K562 (cell line): ENCODE measurements around the gene GVQW3. TPM values are rescaled to one million over a fixed set of nuclear protein-coding genes. Genes with fewer than 3 reads are reported as not detected.

ENCODE experiments used
- AFF4 ChIP-seq: sonication (generic); formaldehyde crosslinking; IDR thresholded peaks from 2 replicates; pipeline ENCODE4 v1.8.0; 2023; ENCODE audit warnings: mild to moderate bottlenecking, missing genetic modification reagents
- BRF2 ChIP-seq: IDR thresholded peaks from 3 replicates; pipeline ENCODE4 v1.6.1; 2011; ENCODE audit warnings: borderline replicate concordance, mild to moderate bottlenecking; ENCODE audit not compliant: insufficient read length, insufficient read depth
- CBFB ChIP-seq: sonication (generic); formaldehyde crosslinking; IDR thresholded peaks from 2 replicates; pipeline ENCODE4 v1.4.0; 2020; ENCODE audit warnings: mild to moderate bottlenecking, missing genetic modification reagents
- ETS1 ChIP-seq: conservative IDR thresholded peaks from 2 replicates; pipeline ENCODE4 v1.6.1; 2011; ENCODE audit warnings: low read depth, mild to moderate bottlenecking, low read length; ENCODE audit not compliant: control insufficient read depth
- HBP1 ChIP-seq: fragments of 450-650 bp; formaldehyde crosslinking; IDR thresholded peaks from 2 replicates; pipeline ENCODE4 v1.4.0; 2022; ENCODE audit warnings: missing genetic modification characterization
- HDAC2 ChIP-seq: fragments of 450-650 bp; IDR thresholded peaks from 2 replicates; pipeline ENCODE4 v1.6.1; 2016; ENCODE audit warnings: mild to moderate bottlenecking
- HDGF ChIP-seq: fragments of 450-650 bp; IDR thresholded peaks from 2 replicates; pipeline ENCODE4 v1.6.1; 2016
- HIVEP1 ChIP-seq: fragments of 250-450 bp; sonication (Bioruptor Pico); IDR thresholded peaks from 2 replicates; pipeline ENCODE4 v1.4.0; 2020; ENCODE audit warnings: mild to moderate bottlenecking
- KDM5B ChIP-seq: fragments of 200-600 bp; sonication (generic); IDR thresholded peaks from 2 replicates; pipeline ENCODE4 v1.6.1; 2012; ENCODE audit warnings: low read depth, mild to moderate bottlenecking, moderate library complexity, low read length, control low read depth, inconsistent platforms; ENCODE audit not compliant: insufficient replicate concordance
- KHSRP ChIP-seq: fragments of 450-650 bp; IDR thresholded peaks from 2 replicates; pipeline ENCODE4 v1.6.1; 2017
- NBN ChIP-seq: fragments of 450-650 bp; IDR thresholded peaks from 2 replicates; pipeline ENCODE4 v1.6.1; 2016; ENCODE audit warnings: low read depth, mild to moderate bottlenecking
- PML ChIP-seq: IDR thresholded peaks from 2 replicates; pipeline ENCODE4 v1.6.1; 2012; ENCODE audit warnings: low read length, inconsistent platforms
- SETDB1 ChIP-seq: IDR thresholded peaks from one replicate; pipeline ENCODE4 v1.6.1; 2012; ENCODE audit warnings: low read length, control low read depth, inconsistent platforms
- TSHZ1 ChIP-seq: fragments of 250-450 bp; sonication (Bioruptor Pico); IDR thresholded peaks from 2 replicates; pipeline ENCODE4 v1.4.0; 2020; ENCODE audit warnings: mild to moderate bottlenecking, moderate library complexity
- ZFP30 ChIP-seq: fragments of 250-450 bp; sonication (Bioruptor Pico); IDR thresholded peaks from 2 replicates; pipeline ENCODE4 v1.8.0; 2022; ENCODE audit warnings: moderate library complexity, mild to moderate bottlenecking, inconsistent platforms, borderline replicate concordance
- ZNF263 ChIP-seq: sonication (generic); formaldehyde crosslinking; IDR thresholded peaks from 2 replicates; pipeline ENCODE4 v1.8.0; 2022; ENCODE audit warnings: mild to moderate bottlenecking, missing genetic modification reagents, borderline replicate concordance
- ZNF57 ChIP-seq: fragments of 450-650 bp; formaldehyde crosslinking; IDR thresholded peaks from 2 replicates; pipeline ENCODE4 v1.4.0; 2020; ENCODE audit warnings: mild to moderate bottlenecking, moderate library complexity
- polyA plus RNA-seq, 8 experiments: library from polyadenylated mRNA; depleted of rRNA in 4 of 8; stranded (reverse) in 5 of 8; unstranded in 3 of 8; fragments of >200 nt; fragmentation: Nextera tagmentation in 2 of 8; fragmentation: Illumina TruSeq in 1 of 8; extraction: Ambion mirVana in 2 of 8; extraction: Trizol in 1 of 8; gene quantifications; 2 replicates each; pipeline versions ENCODE4 v1.2.1 to v1.2.3, GENCODE V29; 2011 to 2014; ENCODE audit warnings: inconsistent platforms in 1 of 8, missing spikeins in 1 of 8
- total RNA-seq, 7 experiments: library from RNA; depleted of rRNA in 6 of 7; stranded (reverse); fragments of >200 nt in 6 of 7; fragmentation: Illumina TruSeq in 2 of 7; extraction: Trizol in 2 of 7; gene quantifications; 2 replicates each; pipeline versions ENCODE4 v1.2.1 to v1.2.3, GENCODE V29; 2011 to 2021; ENCODE audit warnings: low replicate concordance in 1 of 7

The GVQW3 gene
- total and polyA plus RNA-seq, 9 of the 15 experiments (the other 6 are each of a cell fraction or from before 2014, with no cell fraction given) = 0.66 to 5.7 (median 2.1) TPM

- TF ChIP-seq AFF4 (CRISPR knock-in tag) (no peak; the same call in 1 of the 2 replicates), NBN (no peak), BRF2 (no peak), ETS1 (no peak; the same call in 1 of the 2 replicates), SETDB1 (no peak), KDM5B (peak; percentile 99), TSHZ1 (CRISPR knock-in tag) (no peak), ZNF263 (peak; percentile 63), PML (peak; percentile 92), HIVEP1 (CRISPR knock-in tag) (no peak), ZFP30 (CRISPR knock-in tag) (no peak), HDAC2 (no peak; the same call in 1 of the 2 replicates), HBP1 (CRISPR knock-in tag) (no peak), ZNF57 (CRISPR knock-in tag) (no peak), CBFB (CRISPR knock-in tag) (no peak), HDGF (no peak), KHSRP (no peak)
Measured at GRCh38 chr11:76444384-76445120, 63.4 kb downstream of the GVQW3 start, which contains the start of gene EMSY (continued).
